Left hindlimb (tissue), 1 donor: ENCODE results near the gene GPR55.

Experiments used
- DNase-seq: peaks from one replicate; pipeline ENCODE4 v3.0.0-alpha.2; 2018

GPR55 gene

DNA sequence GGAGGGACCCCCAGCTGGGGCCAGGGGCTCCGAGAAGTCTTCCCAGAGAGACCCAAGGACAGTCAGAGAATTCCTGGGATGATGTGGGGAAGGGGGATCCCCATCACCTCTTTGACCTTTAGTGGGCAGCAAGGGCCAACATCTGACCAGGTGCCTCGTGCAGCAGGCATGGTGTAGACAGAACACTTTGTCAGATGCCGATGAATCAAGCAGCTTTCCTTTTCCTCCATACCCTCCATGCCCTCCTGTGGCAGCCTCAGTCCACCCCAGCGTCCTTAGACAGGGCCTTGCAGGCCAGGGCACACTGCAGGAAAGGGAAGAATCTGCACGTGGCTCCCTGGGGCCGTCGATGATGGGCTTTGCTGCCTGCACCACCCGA lies 26.3 kb downstream of the GPR55 start:
- no peak for DNase-seq

DNA sequence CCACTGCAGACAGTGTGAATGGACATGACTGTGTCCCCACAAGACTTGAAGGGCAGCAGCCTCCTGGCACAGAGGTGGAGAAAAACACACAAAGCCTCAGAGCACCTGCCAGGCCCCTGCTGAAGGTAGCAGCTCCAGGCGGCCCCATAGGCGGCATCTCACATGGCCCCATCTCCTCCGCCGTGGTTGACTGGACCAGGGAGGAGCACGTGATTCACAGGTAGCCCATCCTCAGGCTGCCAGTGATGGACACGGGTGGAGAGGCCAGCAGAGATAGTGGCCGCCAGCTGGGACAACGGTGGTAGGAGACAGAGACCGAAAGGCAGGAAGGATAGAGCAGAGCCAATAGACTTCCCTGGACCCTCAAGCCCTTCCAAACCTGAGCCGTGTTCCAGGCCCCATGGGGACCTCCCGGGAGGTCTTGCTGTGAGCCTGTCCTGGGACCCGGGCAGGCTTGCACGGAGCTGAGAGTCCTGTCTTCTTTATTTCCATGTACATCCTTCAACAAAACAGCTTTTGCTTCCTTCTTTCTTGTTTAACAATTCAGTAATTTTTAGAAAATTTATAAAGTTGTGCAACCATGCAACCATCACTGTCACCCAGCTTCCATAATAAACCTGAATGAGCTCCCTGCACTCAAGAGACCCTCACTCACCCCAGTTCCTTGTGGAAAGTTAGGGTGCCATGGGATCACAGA lies 26.9 kb downstream of the GPR55 start:
- no peak for DNase-seq

GRCh38 chr2:230896346-230897115 lies 28.5 kb downstream of the GPR55 start:
- no peak for DNase-seq

GRCh38 chr2:230895536-230896345 lies 29.3 kb downstream of the GPR55 start:
- DNase-seq: no peak

DNA sequence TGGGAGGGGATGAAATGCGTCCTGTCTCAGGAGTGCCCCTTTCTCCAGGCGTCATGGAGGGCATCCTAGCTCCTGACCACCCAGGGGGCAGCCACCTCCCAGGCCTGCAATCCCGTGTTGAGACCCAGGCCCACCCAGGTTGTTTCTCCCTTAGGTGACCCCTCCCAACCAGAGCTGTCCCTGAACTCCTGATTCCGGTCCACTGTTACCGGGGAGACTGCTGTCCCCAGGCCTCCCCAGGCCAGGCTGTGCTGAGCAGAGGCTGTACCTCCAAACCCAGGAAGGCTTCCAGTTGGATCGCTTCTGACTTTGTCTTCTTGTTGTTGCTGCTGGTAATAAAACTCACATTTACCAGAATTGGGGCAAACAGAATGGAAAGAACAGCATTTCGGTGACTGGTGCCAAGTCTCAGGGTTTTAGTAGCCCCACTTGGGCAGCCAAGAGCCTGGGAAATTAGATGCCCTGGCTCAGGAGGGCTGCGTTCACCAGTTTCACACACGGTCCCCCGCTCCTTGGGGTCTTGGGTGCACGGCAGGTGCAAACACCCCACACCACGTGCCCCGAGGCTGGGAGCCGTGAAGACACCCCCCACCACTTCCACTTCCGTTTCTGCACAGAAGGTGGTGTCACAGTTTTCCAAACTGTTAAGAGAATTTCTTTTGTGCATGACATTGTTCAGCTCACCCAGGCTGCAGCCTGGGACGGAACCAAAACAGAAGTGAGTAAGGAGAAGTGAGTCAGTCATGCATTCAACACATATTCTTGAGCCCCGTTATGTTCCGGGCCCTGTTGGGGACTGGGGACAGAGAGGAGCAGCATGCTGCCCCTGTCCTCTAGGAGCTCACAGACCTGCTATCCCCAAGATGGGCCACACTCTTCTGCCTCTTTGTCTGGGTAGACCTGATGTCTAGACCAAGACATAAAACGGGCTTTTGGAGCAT lies 30.9 kb downstream of the GPR55 start:
- no peak for DNase-seq

DNA sequence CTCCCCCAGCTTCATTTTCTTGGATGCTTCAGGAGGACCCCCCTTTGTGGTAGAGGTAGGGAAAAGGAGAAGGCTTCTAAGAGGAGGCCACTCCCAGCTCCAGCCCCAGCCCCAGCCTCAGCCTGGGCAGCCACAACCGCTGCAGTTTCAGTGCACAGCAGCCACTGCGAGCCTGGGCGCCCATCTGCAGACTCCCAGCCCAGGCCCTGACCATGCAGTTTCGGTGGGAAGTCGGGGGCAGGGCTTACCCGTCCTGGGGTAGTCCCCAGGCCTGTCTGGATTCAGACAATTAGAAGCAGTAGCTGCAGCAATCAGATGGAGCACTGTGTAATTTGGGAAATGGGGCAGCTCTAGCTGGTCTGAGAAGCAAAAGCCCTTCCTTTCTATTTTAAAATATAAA lies 31.7 kb downstream of the GPR55 start:
- DNase-seq: no peak

DNA sequence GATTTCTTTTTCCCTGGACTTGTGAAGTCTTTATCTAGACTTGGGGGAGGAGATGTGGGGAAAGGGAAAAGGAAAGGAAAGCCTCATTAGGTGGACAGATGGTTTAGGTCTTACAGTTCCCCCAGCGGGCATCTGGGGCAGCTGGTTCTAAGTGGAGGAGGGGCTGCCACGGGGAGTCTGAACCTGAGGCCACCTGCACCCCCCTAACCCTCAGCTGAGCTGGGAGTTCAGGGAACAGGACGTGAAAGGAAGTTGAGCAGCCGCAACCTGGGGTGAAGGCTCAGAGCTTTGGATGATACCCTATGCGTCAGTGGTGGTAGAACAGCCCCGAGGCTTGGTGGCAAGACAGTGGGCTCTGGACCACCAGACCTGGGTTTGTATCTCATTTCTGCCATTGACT lies 33.5 kb downstream of the GPR55 start:
- DNase-seq: no peak

- DNase-seq: no peak
Measured at GRCh38 chr2:230891064-230891463, 34.0 kb downstream of the GPR55 start.

- DNase-seq: no peak
Measured at GRCh38 chr2:230890646-230891045, 34.4 kb downstream of the GPR55 start.

DNA sequence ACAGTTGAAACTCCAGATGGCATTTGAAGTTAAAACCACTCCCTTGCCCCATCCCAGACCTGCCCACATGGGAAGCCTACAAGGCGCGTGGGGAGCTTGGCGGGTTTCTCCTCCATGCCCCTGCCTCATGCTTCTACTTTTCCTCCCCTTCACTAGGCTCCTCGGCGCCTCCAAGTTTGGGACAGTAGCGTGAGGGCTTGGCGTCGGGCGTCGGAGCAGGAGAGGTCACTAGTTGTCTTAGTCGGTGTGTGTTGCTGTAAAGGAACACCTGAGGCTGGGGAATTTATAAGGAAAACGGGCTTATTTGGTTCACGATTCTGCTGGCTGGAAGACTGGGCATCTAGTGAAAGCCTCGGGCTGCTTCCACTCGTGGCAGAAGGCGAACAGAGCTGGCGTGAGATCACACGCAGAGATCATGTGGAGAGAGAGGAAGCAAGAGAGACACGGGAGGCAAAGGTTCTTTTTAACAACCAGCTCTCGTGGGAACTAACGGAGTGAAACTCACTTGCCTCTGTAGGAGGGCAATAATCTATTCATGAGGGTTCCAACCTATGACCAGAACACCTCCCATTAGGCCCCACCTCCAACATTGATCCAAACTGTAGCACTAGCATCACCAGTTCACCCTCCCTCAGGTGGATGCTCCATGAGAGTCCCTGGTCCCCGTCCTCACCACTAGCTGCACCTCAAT lies 35.0 kb downstream of the GPR55 start:
- no peak for DNase-seq

DNA sequence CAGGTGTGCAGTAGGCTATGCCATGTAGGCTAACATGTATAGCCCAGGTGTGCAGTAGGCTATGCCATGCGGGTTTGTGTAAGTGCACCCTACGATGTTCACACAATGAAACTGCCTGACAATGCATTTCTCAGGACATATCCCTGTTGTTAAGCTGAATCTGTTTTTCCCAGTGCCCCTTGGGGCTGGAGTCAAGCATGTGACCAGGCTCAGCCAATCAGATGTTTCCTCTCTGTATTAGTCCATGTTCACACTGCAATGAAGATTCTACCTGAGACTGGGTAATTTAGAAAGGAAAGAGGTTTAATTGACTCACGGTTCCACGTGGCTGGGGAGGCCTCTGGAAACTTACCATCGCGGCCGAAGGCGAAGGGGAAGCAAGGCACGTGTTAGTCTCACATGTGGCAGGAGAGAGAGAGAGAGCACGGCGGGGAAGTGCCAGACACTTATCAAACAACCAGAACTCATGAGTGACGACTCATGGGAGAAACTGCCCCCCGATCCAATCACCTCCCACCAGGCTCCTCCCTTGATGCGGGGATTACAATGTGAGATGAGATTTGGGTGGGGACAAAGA lies 36.1 kb downstream of the GPR55 start:
- no peak for DNase-seq

DNA sequence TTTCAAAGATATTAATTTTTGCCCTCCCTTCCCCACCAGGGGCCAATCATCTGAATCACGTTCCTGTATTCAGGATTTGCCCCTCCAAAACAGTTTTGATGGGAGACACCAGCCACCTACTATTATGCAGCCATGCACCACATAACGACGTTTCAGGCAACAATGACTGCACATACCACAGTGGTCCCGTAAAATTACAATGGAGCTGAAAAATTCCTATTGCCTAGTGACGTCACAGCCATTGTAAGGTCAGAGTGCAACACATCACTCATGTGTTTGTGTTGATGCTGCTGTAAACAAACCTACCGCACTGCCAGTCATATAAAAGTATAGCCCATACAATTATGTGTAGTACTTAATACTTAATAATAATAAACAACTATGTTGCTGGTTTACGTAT lies 37.7 kb downstream of the GPR55 start:
- no peak for DNase-seq

GRCh38 chr2:230886671-230887071 lies 38.4 kb downstream of the GPR55 start:
- no peak for DNase-seq

DNA sequence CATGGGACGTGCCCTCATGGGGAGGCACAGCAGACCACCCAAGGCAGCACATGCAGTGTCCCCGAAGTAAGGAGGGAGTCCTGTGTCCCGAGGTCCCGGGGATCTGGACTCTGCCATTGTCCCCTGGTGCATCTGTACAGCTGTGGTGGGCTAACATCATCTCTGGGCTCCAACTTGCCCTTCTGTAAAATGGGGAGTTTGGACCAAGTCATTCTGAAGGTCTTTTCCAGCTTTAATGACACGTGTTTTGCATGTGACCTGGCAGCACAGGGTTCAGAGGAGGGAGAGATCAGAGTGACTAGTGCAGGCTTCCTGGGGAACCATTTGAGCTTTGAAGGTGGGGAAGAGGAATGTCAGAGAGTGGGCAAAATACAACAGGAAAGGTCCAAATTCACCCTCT lies 38.8 kb downstream of the GPR55 start:
- DNase-seq: no peak

GRCh38 chr2:230885463-230886130 lies 39.4 kb downstream of the GPR55 start:
- peak; percentile 83 for DNase-seq

- no peak for DNase-seq
Measured at GRCh38 chr2:230881840-230882239, 43.2 kb downstream of the GPR55 start.

DNA sequence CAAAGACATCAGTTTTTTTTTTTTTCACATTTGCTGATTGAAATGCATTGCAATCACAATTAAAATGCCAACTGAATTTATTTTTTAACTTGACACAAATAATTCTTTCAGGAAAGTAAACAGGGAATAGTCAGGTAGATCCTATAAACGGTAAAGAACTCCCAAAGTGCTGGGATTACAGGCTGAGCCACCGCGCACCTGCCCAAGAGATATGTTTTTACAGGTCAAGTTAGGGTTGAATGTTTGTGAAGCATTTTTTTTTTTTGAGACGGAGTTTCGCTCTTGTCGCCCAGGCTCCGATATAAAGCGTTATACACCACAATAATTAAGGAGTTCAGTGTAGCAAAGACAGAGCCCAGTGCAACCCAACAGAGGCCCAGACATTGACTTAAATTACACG lies 45.2 kb downstream of the GPR55 start:
- DNase-seq: no peak

DNA sequence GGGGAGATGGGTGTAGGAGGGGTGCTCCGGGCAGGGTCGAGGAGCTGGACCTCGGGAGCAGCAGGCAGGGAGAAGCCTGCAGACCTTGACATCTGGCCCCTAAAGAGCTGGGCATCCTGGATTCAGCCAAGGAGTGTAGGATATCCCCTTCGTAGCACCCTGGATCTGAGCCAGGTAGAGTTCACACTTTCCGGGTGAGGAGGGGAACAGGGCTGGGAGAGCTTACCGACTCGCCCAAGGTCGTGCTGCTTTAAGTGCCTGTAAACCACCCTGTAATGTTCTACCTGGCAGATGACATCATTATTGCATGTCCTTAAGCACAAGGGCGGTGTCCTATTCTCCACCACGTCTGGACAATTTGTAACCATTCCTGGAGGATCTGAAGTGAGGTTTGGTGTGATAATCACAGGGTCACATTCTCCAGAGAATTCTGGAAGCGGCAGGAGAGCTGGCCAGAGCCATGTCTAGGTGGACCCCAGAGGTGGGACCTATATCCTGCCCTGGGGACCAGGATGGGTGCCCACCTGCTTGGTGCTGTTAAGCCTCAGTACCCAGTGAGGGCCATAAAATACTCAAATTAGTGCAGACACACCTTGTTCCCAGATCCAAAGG lies 45.7 kb downstream of the GPR55 start:
- no peak for DNase-seq

- DNase-seq: no peak
Measured at GRCh38 chr2:230878599-230879188, 46.3 kb downstream of the GPR55 start.
